HepG2 (cell line): Measurements from ENCODE around the gene CHST11. TPM values are rescaled to one million over a fixed set of nuclear protein-coding genes. Genes with fewer than 3 reads are reported as not detected.

ENCODE experiments used
- ATAC-seq: fragments of 200-7000 bp; cut with Tn5 transposase; 3 replicates; pipeline ENCODE4 v1.9.1; 2020; ENCODE audit warnings: mild to moderate bottlenecking, moderate library complexity
- BruUV-seq: library from RNA; stranded (reverse); fragments of 400-500 nt; replicated peaks from 2 replicates; lab custom pipeline; 2021; lab: Mats Ljungman, UMichigan
- CTCF ChIA-PET: fragments of 300-600 bp; formaldehyde crosslinking; extraction: SDS; loops from one replicate; lab custom pipeline; 2021; ENCODE audit warnings: low total read pairs, inconsistent platforms, low intra/inter-chr PET ratio; lab: Yijun Ruan, JAX
- POLR2A ChIA-PET: fragments of 350-600 bp; sonication (Branson Sonifier 250); formaldehyde crosslinking; loops from one replicate; lab custom pipeline; 2020; ENCODE audit warnings: antibody characterized with exemption, inconsistent platforms; lab: Yijun Ruan, JAX
- DNase-seq: peaks from one replicate; pipeline ENCODE4 v3.0.0-alpha.2; 2015; ENCODE audit warnings: low spot score
- FAIRE-seq: peaks from 3 replicates; lab custom pipeline; 2011; peaks lifted over from hg19 to GRCh38; lab: Jason Lieb, UNC
- H2AFZ ChIP-seq: one replicate; pipeline ENCODE4 v1.6.1; 2011; ENCODE audit warnings: low read length, inconsistent platforms
- H3K27ac ChIP-seq: fragments of 300-600 bp; 3 replicates; pipeline ENCODE4 v1.8.0; 2011; ENCODE audit warnings: mixed run types, mild to moderate bottlenecking, mixed read lengths, low read length, inconsistent platforms; ENCODE audit not compliant: insufficient read depth; ENCODE audit errors: extremely low read length
- H3K27me3 ChIP-seq, 2 experiments: fragments of 200-600 bp in 1 of 2; 2 replicates in 1 of 2; 3 replicates in 1 of 2; pipeline versions ENCODE4 v1.6.0 to v1.8.0; 2011; ENCODE audit warnings: low read length in 2 of 2, mild to moderate bottlenecking in 2 of 2, moderate library complexity in 2 of 2, inconsistent platforms in 1 of 2; ENCODE audit not compliant: insufficient read depth in 2 of 2, control insufficient read depth in 1 of 2
- H3K36me3 ChIP-seq, 2 experiments: fragments of 200-600 bp in 1 of 2; replicated peaks in 1 of 2; 2 replicates in 1 of 2; 3 replicates in 1 of 2; pipeline versions ENCODE4 v1.5.1 to v1.8.0; 2011; ENCODE audit warnings: low read length in 2 of 2, inconsistent platforms in 1 of 2; ENCODE audit not compliant: insufficient read depth in 2 of 2, control insufficient read depth in 1 of 2
- H3K4me1 ChIP-seq: 2 replicates; pipeline ENCODE4 v1.5.1; 2012; ENCODE audit warnings: low read length, inconsistent platforms; ENCODE audit not compliant: insufficient read depth
- H3K4me2 ChIP-seq: 2 replicates; pipeline ENCODE4 v1.6.0; 2011; ENCODE audit warnings: low read depth, low read length, inconsistent platforms
- H3K4me3 ChIP-seq, 3 experiments: fragments of 200-600 bp in 1 of 3; sonication (generic), shearing (Covaris generic) in 1 of 3; replicated peaks in 1 of 3; 2 replicates each; pipeline ENCODE4 v1.5.1; 2011 to 2016; ENCODE audit warnings: low read length in 3 of 3, inconsistent platforms in 2 of 3, low read depth in 2 of 3, mild to moderate bottlenecking in 2 of 3, control low read depth in 1 of 3, mixed read lengths in 1 of 3; ENCODE audit not compliant: insufficient read depth in 1 of 3
- H3K79me2 ChIP-seq: one replicate; pipeline ENCODE4 v1.6.1; 2011; ENCODE audit warnings: low read length, inconsistent platforms; ENCODE audit not compliant: insufficient read depth
- H3K9ac ChIP-seq: 2 replicates; pipeline ENCODE4 v1.6.0; 2011; ENCODE audit warnings: mild to moderate bottlenecking, low read depth, low read length, inconsistent platforms; ENCODE audit not compliant: insufficient read depth
- H3K9me3 ChIP-seq: 2 replicates; pipeline ENCODE4 v1.5.1; 2012; ENCODE audit warnings: mild to moderate bottlenecking, low read length
- H4K20me1 ChIP-seq: 2 replicates; pipeline ENCODE4 v1.6.0; 2011; ENCODE audit warnings: inconsistent platforms, mild to moderate bottlenecking, low read length, moderate library complexity; ENCODE audit not compliant: insufficient read depth
- BHLHE40 ChIP-seq: IDR thresholded peaks from 2 replicates; pipeline ENCODE4 v1.6.1; 2011; ENCODE audit warnings: low read length, improper control_type of control experiment
- CENPT ChIP-seq: sonication (generic); formaldehyde crosslinking; IDR thresholded peaks from 2 replicates; pipeline ENCODE4 v1.8.0; 2022; ENCODE audit warnings: low read depth, mild to moderate bottlenecking, moderate library complexity, missing genetic modification reagents
- FOXA1 ChIP-seq, 2 experiments: fragments of 450-650 bp in 1 of 2; sonication (generic) in 1 of 2; formaldehyde crosslinking in 1 of 2; IDR thresholded peaks; 2 replicates each; pipeline versions ENCODE4 v1.4.0 to v1.6.1; 2016 to 2020; ENCODE audit warnings: missing genetic modification reagents in 1 of 2
- PPARG ChIP-seq: conservative IDR thresholded peaks from 2 replicates; pipeline ENCODE4 v1.6.1; 2016; ENCODE audit warnings: missing biosample characterization, missing genetic modification reagents
- TFDP1 ChIP-seq: IDR thresholded peaks from 2 replicates; pipeline ENCODE4 v1.6.1; 2016; ENCODE audit warnings: missing compliant biosample characterization, missing genetic modification reagents, borderline replicate concordance
- WIZ ChIP-seq: sonication (generic); formaldehyde crosslinking; IDR thresholded peaks from 2 replicates; pipeline ENCODE4 v1.5.1; 2020; ENCODE audit warnings: mild to moderate bottlenecking, missing genetic modification reagents
- ZFP36L1 ChIP-seq: sonication (generic); formaldehyde crosslinking; IDR thresholded peaks from 2 replicates; pipeline ENCODE4 v1.8.0; 2022; ENCODE audit warnings: mild to moderate bottlenecking, missing genetic modification reagents, moderate library complexity
- ZNF878 ChIP-seq: sonication (generic); formaldehyde crosslinking; IDR thresholded peaks from 2 replicates; pipeline ENCODE4 v1.8.1; 2023; ENCODE audit warnings: mild to moderate bottlenecking, missing genetic modification reagents, moderate library complexity
- WGBS: methylation state at CpG from one replicate; pipeline ENCODE4 v1.1.6; 2017; ENCODE audit warnings: low lambda C conversion rate; 5-methylcytosine and 5-hydroxymethylcytosine counted together
- in situ Hi-C: cut with HindIII; loops from 2 replicates; pipeline ENCODE4 v1.10.0; 2017; ENCODE audit warnings: low pct_unique_long_range_greater_than_20kb; ENCODE audit not compliant: extremely low pct_ligation_motif_present
- intact Hi-C: fragments of 100-400 bp; cut with micrococcal nuclease; formaldehyde crosslinking; loops from one replicate; pipeline ENCODE4 v1.10.0; 2022; ENCODE audit not compliant: unreplicated experiment
- polyA plus RNA-seq, 8 experiments: library from polyadenylated mRNA; depleted of rRNA in 3 of 8; stranded (reverse) in 7 of 8; unstranded in 1 of 8; fragments of >200 nt; fragmentation: Illumina TruSeq in 4 of 8; extraction: Trizol in 4 of 8; gene quantifications; 2 replicates each; pipeline versions ENCODE4 v1.2.1 to v1.2.3, GENCODE V29; 2011 to 2016; ENCODE audit warnings: low read depth in 4 of 8, missing spikeins in 1 of 8, mixed read lengths in 1 of 8; ENCODE audit not compliant: insufficient read depth in 1 of 8
- total RNA-seq, 5 experiments: library from RNA; depleted of rRNA; stranded (reverse); fragments of >200 nt; fragmentation: Illumina TruSeq; extraction: Trizol; gene quantifications; 2 replicates each; pipeline ENCODE4 v1.2.3, GENCODE V29; 2016; ENCODE audit warnings: low read depth in 1 of 5
- TF ChIP-seq, protein P1 (sequence below): sonication (generic); formaldehyde crosslinking; IDR thresholded peaks from 2 replicates; pipeline ENCODE4 v1.9.0; 2022; ENCODE audit warnings: low read depth, missing genetic modification reagents

The CHST11 gene
- total and polyA plus RNA-seq, 2 of the 13 experiments (the other 11 are each of a cell fraction or from before 2014, with no cell fraction given): 0.15 TPM; not detected in 1

DNA sequence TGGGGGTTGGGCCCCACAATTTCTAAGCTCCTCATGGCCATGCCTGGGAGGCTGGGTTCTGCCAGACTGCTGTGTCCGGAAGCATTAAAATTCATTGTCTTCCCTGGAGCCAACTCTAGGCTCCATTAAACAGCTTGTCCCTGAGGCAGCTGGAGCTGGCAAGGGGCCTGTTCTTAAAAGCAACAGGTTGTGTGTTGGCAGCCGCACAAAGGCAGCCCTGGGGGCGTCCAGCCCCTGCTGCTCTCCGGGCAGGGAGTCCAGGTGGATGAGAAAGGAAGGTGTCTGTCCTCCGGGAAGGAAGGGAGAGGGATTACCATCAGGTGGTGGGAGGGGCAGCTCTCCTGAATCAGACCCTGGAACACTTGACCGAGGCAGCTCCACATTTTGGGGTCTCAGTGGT lies 98.9 kb downstream of the CHST11 start:
- POLR2A ChIA-PET: no interaction called here
- no peak for FAIRE-seq
- H3K79me2 ChIP-seq: no peaks in the 10 kb centered on the region

DNA sequence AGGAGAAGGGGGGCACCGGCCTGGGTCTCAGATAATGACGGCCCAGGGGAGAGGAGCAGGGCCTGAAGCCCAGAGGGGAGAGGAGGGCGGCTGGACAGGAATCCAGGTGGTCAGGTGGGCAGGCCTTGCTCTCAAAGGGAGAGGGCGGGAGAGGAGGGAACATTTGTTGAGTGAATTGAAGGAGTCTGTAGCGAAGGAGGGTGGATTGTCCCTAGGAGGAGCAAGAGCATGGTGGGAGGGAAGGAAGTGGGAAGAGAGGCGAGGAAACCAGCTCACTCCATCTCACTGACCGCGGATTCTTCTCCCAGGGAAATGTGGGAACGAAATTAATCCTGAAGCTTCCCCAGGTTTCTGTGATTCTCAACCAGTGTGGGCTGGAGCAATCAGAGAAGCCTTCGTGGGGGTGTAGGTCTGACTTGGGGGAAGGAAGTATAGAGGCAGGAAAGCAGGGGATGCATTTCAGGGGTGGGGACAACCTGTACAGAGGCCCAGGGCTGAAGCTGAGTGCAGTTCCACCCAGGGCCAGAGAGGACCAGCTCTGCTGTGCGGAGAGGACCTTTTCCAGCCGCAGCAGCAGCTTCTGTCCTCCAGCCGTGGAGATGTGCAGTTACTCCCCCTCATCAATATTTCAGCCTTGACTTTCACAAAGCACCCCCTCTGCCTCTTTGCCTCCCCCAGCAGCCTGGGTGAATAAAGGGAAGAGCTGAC lies 100.9 kb downstream of the CHST11 start:
- no peak overlapping the region for H3K9ac ChIP-seq
- TF ChIP-seq FOXA1 (IDR thresholded peaks at IDR 0.05): no peak
- no peak for TF ChIP-seq FOXA1 (CRISPR knock-in tag; IDR thresholded peaks at IDR 0.05)
- TF ChIP-seq TFDP1 (CRISPR knock-in tag): no peak
- TF ChIP-seq BHLHE40: no peak
- TF ChIP-seq ZNF878 (CRISPR knock-in tag): no peak
- no peak for TF ChIP-seq CENPT (CRISPR knock-in tag)
- TF ChIP-seq, protein P1, sequence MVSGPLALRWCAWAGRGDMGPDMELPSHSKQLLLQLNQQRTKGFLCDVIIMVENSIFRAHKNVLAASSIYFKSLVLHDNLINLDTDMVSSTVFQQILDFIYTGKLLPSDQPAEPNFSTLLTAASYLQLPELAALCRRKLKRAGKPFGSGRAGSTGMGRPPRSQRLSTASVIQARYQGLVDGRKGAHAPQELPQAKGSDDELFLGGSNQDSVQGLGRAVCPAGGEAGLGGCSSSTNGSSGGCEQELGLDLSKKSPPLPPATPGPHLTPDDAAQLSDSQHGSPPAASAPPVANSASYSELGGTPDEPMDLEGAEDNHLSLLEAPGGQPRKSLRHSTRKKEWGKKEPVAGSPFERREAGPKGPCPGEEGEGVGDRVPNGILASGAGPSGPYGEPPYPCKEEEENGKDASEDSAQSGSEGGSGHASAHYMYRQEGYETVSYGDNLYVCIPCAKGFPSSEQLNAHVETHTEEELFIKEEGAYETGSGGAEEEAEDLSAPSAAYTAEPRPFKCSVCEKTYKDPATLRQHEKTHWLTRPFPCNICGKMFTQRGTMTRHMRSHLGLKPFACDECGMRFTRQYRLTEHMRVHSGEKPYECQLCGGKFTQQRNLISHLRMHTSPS (CRISPR knock-in tag): no peak
- TF ChIP-seq, all 625 proteins: peak for 0
- WGBS: 26% methylated on average over 11 of the region's 13 CpGs
- FAIRE-seq: no peak
- peak; percentile 66 for ATAC-seq
- in situ Hi-C loops (no loop called here), intact Hi-C loops (no loop called here)
- Histone ChIP-seq H3K4me2 (no peak overlapping the region), H3K79me2 (no peaks in the 10 kb centered on the region), H4K20me1 (no peaks in the 10 kb centered on the region), H3K36me3 (no peaks in the 10 kb centered on the region), H2AFZ (no peak overlapping the region), H3K4me3 (no peak overlapping the region), H3K9me3 (no peaks in the 10 kb centered on the region), H3K4me1 (no peaks in the 10 kb centered on the region), H3K27me3 (peaks cover 0 to 13% of the 10 kb centered on the region in 2 experiments; a peak in 2 of 5 replicates), H3K27ac (no peak overlapping the region)
- POLR2A ChIA-PET: no interaction called here
- no peak for DNase-seq
- CTCF ChIA-PET: no interaction called here
- BruUV-seq: no TSS peak

More for the DNA sequence above, 98.9 kb downstream of the CHST11 start:
- Histone ChIP-seq H4K20me1 (no peaks in the 10 kb centered on the region), H3K4me2 (no peak overlapping the region), H3K36me3 (no peaks in the 10 kb centered on the region), H2AFZ (no peak overlapping the region), H3K9me3 (no peaks in the 10 kb centered on the region), H3K4me1 (no peaks in the 10 kb centered on the region), H3K27me3 (0 out of 5 replicates have a peak, but pooled peaks cover 0 to 3% of the 10 kb centered on the region in 2 experiments), H3K27ac (no peak overlapping the region), H3K9ac (no peak overlapping the region), H3K4me3 (no peak overlapping the region)
- TF ChIP-seq PPARG (CRISPR knock-in tag) (no peak), WIZ (CRISPR knock-in tag) (no peak), ZFP36L1 (CRISPR knock-in tag) (no peak)
- DNase-seq (no peak), ATAC-seq (no peak)
- 10% methylated on average over 4 of the region's 6 CpGs for whole genome bisulfite sequencing
- intact Hi-C loops: no loop called here
- CTCF ChIA-PET: no interaction called here
- in situ Hi-C loops: no loop called here
- no TSS peak for BruUV-seq
